Gastrocnemius medialis (tissue), 4 donors: ENCODE data around the gene ABCC4.

ENCODE experiments used
- POLR2A ChIP-seq, 2 donors: fragments of 450-650 bp; IDR thresholded peaks; one replicate each; pipeline ENCODE4 v1.6.1; 2017; ENCODE audit warnings: antibody characterized with exemption in 2 of 2, mild to moderate bottlenecking in 2 of 2, moderate library complexity in 2 of 2
- TF ChIP-seq, protein P1 (sequence below), 5 experiments: fragments of 450-650 bp in 3 of 5; fragments of 200-600 bp in 2 of 5; sonication (generic) in 2 of 5; IDR thresholded peaks in 4 of 5; conservative IDR thresholded peaks in 1 of 5; 1 replicate in 4 of 5; 2 replicates in 1 of 5; pipeline ENCODE4 v1.5.1; 2016 to 2019; ENCODE audit warnings: antibody characterized with exemption in 5 of 5, mild to moderate bottlenecking in 3 of 5, moderate library complexity in 3 of 5

DNA sequence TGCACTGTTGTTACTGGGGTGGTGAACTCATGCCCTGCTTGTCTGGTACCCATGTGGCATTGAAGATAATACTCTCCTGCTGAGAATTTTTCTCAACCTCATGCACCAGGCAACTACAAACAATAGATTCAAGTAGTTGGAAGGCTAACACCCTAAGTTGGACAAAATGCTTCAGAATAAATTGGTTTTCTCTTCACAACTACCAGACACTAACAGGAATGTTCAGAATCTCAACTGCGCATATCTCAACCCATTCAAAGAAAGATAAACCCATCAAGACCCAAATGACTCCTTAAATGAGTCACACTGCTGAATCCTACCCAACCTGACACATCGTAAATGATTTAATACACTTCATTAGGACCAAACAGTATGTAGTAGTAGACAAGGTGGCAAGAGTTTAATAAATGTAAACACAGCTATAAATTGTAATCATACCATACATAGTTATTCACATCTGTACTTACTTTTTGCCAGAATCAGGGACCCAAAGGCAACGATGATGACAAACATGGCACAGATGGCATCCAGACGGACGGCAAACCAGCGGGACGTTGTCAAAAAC is 227.4 kb downstream of the ABCC4 start:
- TF ChIP-seq, protein P1, sequence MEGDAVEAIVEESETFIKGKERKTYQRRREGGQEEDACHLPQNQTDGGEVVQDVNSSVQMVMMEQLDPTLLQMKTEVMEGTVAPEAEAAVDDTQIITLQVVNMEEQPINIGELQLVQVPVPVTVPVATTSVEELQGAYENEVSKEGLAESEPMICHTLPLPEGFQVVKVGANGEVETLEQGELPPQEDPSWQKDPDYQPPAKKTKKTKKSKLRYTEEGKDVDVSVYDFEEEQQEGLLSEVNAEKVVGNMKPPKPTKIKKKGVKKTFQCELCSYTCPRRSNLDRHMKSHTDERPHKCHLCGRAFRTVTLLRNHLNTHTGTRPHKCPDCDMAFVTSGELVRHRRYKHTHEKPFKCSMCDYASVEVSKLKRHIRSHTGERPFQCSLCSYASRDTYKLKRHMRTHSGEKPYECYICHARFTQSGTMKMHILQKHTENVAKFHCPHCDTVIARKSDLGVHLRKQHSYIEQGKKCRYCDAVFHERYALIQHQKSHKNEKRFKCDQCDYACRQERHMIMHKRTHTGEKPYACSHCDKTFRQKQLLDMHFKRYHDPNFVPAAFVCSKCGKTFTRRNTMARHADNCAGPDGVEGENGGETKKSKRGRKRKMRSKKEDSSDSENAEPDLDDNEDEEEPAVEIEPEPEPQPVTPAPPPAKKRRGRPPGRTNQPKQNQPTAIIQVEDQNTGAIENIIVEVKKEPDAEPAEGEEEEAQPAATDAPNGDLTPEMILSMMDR (IDR thresholded peaks at IDR 0.05 in 4 of 5, conservative IDR thresholded peaks at IDR 0.05 in 1 of 5): no peak
- no peak for TF ChIP-seq POLR2A (IDR thresholded peaks at IDR 0.05)
